VCaP (cell line): Measurements from ENCODE around the gene TPM1.
A peak's percentile ranks its signal among the peaks of the same experiment; 100 is the strongest.

Experiments used
- H3K27ac ChIP-seq: fragments of 450-650 bp; 2 replicates; pipeline ENCODE4 v1.5.1; 2017
- CTCF ChIP-seq: fragments of 450-650 bp; conservative IDR thresholded peaks from 2 replicates; pipeline ENCODE4 v1.5.1; 2017; ENCODE audit warnings: mild to moderate bottlenecking, moderate library complexity

TPM1 gene

DNA sequence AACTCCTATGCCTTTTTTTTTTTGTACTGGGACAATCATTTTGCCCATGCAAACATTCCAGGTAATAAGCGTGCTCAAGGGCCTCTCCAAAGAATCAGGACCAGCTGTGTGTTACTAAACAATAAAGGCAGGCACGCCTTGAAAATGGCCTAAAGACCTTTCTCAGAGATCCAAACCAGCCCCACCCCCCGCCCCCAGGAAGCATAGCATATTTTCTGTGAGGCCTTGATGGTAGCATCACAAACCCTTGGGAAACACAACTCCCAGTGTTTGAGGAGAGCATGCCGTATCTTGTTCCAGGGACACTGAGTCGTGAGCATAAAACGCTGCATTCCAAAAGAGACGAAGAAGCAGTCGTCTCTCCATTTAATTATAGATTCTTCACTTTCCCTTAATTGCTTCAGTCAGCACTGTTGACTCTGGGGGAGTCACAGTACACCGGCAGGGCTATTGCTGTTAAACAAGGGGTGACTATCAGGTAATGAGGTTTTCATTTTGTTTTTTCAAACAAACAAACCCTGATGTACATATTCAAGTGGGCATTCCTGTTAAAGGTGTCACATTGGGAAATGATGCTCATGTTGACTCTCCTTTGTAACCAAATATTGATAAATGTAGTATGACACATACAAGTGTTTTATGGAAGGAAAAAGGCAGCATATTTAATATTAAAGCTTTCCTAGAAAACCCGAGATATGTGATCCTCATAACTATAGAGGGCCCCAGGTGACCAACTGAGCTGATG is 4.4 kb upstream of the TPM1 start:
- H3K27ac ChIP-seq: no peak overlapping the region
- no peak for TF ChIP-seq CTCF

DNA sequence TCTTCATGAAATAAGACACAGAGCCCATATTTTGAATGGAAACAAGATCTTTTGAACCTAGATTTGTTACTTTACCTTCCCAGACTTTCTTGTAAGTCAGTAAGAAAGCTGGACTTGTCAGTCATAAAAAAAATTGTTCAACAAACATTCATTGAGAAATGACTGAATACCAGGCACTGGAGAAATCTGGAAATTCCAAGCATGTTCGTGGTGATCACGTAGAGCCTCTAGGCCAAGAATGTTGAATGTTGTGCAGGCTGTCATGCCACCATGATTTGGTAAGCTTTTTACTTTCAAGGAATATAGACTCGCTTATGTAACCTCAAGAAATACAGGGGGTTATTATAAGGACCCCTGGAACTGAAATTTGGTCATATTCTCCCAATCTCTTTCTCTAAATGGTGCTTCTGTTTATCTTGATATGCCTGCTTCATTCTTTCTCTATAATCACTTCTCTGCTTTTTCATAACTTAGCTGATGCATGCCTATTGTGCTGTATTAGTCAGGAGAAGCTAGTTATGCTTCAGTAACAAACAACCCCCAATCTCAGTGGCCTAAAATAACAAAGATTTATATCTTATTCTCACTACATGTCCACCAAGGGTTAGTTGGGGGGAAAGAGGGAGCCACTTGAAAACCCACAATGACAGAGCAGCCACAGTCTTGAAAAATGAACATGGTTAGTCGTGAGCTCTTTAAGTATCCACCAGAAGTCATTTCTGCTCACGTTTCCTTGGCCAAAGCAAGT is 3.4 kb upstream of the TPM1 start:
- H3K27ac ChIP-seq: no peak overlapping the region
- TF ChIP-seq CTCF: no peak

GRCh38 chr15:63039811-63040210 is 2.7 kb upstream of the TPM1 start:
- no peak for TF ChIP-seq CTCF
- no peak overlapping the region for H3K27ac ChIP-seq

DNA sequence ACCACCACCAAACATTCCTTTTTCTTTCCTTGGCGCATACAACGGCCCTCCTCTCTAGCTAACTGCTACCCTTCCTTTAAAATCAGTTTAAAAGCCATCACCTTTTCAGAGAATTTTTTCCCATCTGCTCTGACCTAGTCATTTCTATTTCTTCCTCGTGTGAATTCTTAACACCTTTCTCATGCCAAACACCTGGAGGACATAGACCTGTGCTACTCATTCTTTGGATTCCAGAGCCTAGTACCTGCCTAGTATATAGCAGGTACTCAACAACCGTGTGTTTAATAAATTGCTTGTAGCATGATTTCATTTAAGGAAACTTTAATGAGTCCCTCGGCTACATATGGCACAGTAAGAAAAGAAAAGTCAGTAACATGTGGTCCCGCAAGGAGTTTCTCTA is 2.0 kb upstream of the TPM1 start:
- no peak overlapping the region for H3K27ac ChIP-seq
- TF ChIP-seq CTCF: no peak

GRCh38 chr15:63040954-63041353 is 1.6 kb upstream of the TPM1 start:
- no peak overlapping the region for H3K27ac ChIP-seq
- no peak for TF ChIP-seq CTCF

GRCh38 chr15:63041402-63041973 is 1.1 kb upstream of the TPM1 start:
- H3K27ac ChIP-seq: peak overlapping the region; percentile 80
- TF ChIP-seq CTCF: no peak

- TF ChIP-seq CTCF: no peak
- H3K27ac ChIP-seq: peak overlapping the region; percentile 80
Measured at GRCh38 chr15:63042877-63043334, 359 bp downstream of the TPM1 start.
